Activated CD4-positive, alpha-beta T cell treated with anti-CD3 and anti-CD28 coated beads, Interleukin-2, amount 10 ng/mL, durations not matched to agents 7 days and 5 days (primary cell): ENCODE measurements around the gene TAF5L. TPM values are rescaled to one million over a fixed set of nuclear protein-coding genes. Genes with fewer than 3 reads are reported as not detected.
"Not testable (repeated sequence)": the region's sequence is repeated elsewhere in the genome, so short reads cannot be mapped to it uniquely, and the experiment has no call there.

Experiments
- CTCF ChIA-PET: fragments of 350-600 bp; sonication (Branson Sonifier 250); formaldehyde crosslinking; loops from one replicate; lab custom pipeline; 2021; ENCODE audit warnings: antibody characterized with exemption; lab: Charles Lee
- POLR2A ChIA-PET: fragments of 350-600 bp; sonication (Branson Sonifier 250); formaldehyde crosslinking; loops from one replicate; lab custom pipeline; 2021; ENCODE audit warnings: antibody characterized with exemption; lab: Charles Lee
- DNase-seq: peaks from one replicate; pipeline ENCODE4 v3.0.0-alpha.2; 2020
- H3K27ac Mint-ChIP-seq: one replicate; pipeline ENCODE4 v1.8.0; 2021; ENCODE audit warnings: mild to moderate bottlenecking, moderate library complexity, mixed read lengths
- H3K27me3 Mint-ChIP-seq: one replicate; pipeline ENCODE4 v1.8.0; 2021; ENCODE audit warnings: mixed read lengths
- H3K36me3 Mint-ChIP-seq: one replicate; pipeline ENCODE4 v1.8.0; 2021; ENCODE audit warnings: low read depth, mixed read lengths
- H3K4me1 Mint-ChIP-seq: one replicate; pipeline ENCODE4 v1.8.0; 2021; ENCODE audit warnings: mixed read lengths
- H3K4me3 Mint-ChIP-seq: one replicate; pipeline ENCODE4 v1.8.0; 2021; ENCODE audit warnings: mild to moderate bottlenecking, moderate library complexity, mixed read lengths
- H3K9me3 Mint-ChIP-seq: one replicate; pipeline ENCODE4 v1.8.0; 2021; ENCODE audit warnings: mixed read lengths
- total RNA-seq, 2 experiments: library from RNA; stranded (reverse); gene quantifications; one replicate each; pipeline ENCODE4 v1.2.3, GENCODE V29; 2021

Gene TAF5L
- total RNA-seq, 2 experiments from 2014 or later: 25.7 to 25.9 TPM

DNA sequence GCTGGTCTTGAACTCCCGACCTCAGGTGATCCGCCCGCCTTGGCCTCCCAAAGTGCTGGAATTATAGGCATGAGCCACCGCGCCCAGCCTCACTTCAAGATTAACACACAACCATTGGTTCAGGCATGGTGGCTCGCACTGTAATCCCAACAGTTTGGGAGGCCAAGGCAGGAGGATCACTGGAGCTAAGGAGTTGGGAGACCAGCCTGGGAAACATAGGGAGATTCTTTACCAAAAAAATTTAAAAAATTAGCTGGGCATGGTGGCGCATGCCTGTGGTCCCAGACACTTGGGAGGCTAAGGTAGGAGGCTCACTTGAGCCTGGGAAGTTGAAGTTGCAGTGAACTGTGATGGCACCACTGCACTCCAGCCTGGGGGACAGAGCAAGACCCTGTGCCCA lies 30.0 kb downstream of the TAF5L start:
- H3K4me3 Mint-ChIP-seq, H3K9me3 Mint-ChIP-seq, H3K27me3 Mint-ChIP-seq, CTCF ChIA-PET, H3K27ac Mint-ChIP-seq, H3K4me1 Mint-ChIP-seq, DNase-seq, POLR2A ChIA-PET: not testable (repeated sequence)
- H3K36me3 Mint-ChIP-seq: peaks cover 33% of the 10 kb centered on the region

GRCh38 chr1:229594227-229595008 lies 31.5 kb downstream of the TAF5L start:
- ChIA-PET CTCF (no interaction called here), POLR2A (no interaction called here)
- H3K36me3 Mint-ChIP-seq: peaks cover 25% of the 10 kb centered on the region
- no peaks in the 10 kb centered on the region for H3K27me3 Mint-ChIP-seq
- no peak for DNase-seq
- H3K4me3 Mint-ChIP-seq: no peak overlapping the region
- peaks cover 2% of the 10 kb centered on the region for H3K4me1 Mint-ChIP-seq
- H3K9me3 Mint-ChIP-seq: no peaks in the 10 kb centered on the region
- H3K27ac Mint-ChIP-seq: no peak overlapping the region

- no peak overlapping the region for H3K27ac Mint-ChIP-seq
- no peak overlapping the region for H3K4me3 Mint-ChIP-seq
- H3K36me3 Mint-ChIP-seq: peaks cover 23% of the 10 kb centered on the region
- H3K27me3 Mint-ChIP-seq: no peaks in the 10 kb centered on the region
- H3K9me3 Mint-ChIP-seq: no peaks in the 10 kb centered on the region
- ChIA-PET CTCF (no interaction called here), POLR2A (no interaction called here)
- no peak for DNase-seq
- H3K4me1 Mint-ChIP-seq: peaks cover 2% of the 10 kb centered on the region
Measured at GRCh38 chr1:229593800-229594199, 32.1 kb downstream of the TAF5L start.

GRCh38 chr1:229590119-229590518 lies 35.8 kb downstream of the TAF5L start:
- Mint-ChIP-seq H3K27ac (no peak overlapping the region), H3K4me3 (no peak overlapping the region), H3K27me3 (no peaks in the 10 kb centered on the region), H3K36me3 (peaks cover 16% of the 10 kb centered on the region), H3K9me3 (no peaks in the 10 kb centered on the region), H3K4me1 (no peaks in the 10 kb centered on the region)
- ChIA-PET CTCF (interaction anchor here (0.9 kb wide), 1 partner anchor 25 kb away, joined by 3 read pairs; no protein-coding TSS in a partner anchor), POLR2A (no interaction called here)
- DNase-seq: no peak

- Mint-ChIP-seq H3K27ac (no peak overlapping the region), H3K9me3 (no peaks in the 10 kb centered on the region), H3K36me3 (no peaks in the 10 kb centered on the region), H3K4me1 (no peaks in the 10 kb centered on the region), H3K27me3 (no peaks in the 10 kb centered on the region), H3K4me3 (no peak overlapping the region)
- no peak for DNase-seq
- ChIA-PET CTCF (no interaction called here), POLR2A (no interaction called here)
Measured at GRCh38 chr1:229585338-229585737, 40.6 kb downstream of the TAF5L start.

DNA sequence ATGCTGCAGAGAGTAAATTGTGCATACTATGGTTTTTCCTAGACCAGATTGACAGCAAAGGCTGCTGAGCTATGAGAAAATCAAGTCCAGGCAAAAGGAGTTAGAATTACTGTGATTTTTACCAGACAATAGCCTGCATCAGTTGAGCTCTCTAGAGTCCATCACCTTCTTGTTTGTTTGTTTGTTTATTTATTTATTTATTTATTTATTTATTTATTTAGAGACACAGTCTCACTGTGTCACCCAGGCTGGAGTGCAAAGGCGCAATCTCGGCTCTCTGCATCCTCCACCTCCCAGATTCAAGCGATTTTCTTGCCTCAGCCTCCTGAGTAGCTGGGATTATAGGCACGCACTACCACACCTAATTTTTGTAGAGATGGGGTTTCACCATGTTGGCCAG lies 43.2 kb downstream of the TAF5L start:
- CTCF ChIA-PET: no interaction called here
- H3K9me3 Mint-ChIP-seq: no peaks in the 10 kb centered on the region

GRCh38 chr1:229582011-229582694 lies 43.8 kb downstream of the TAF5L start:
- Mint-ChIP-seq H3K4me1 (peaks cover 3% of the 10 kb centered on the region), H3K27me3 (no peaks in the 10 kb centered on the region), H3K27ac (no peak overlapping the region), H3K36me3 (no peaks in the 10 kb centered on the region), H3K4me3 (no peak overlapping the region), H3K9me3 (no peaks in the 10 kb centered on the region)
- DNase-seq: no peak
- ChIA-PET CTCF (no interaction called here), POLR2A (no interaction called here)

More for the DNA sequence above, 43.2 kb downstream of the TAF5L start:
- no peak overlapping the region for H3K4me3 Mint-ChIP-seq
- POLR2A ChIA-PET: interaction anchor here (0.5 kb wide), 1 partner anchor 90 kb away, joined by 3 read pairs; no protein-coding TSS in a partner anchor
- no peaks in the 10 kb centered on the region for H3K36me3 Mint-ChIP-seq
- no peak for DNase-seq
- H3K27me3 Mint-ChIP-seq: no peaks in the 10 kb centered on the region
- peaks cover 3% of the 10 kb centered on the region for H3K4me1 Mint-ChIP-seq
- no peak overlapping the region for H3K27ac Mint-ChIP-seq

DNA sequence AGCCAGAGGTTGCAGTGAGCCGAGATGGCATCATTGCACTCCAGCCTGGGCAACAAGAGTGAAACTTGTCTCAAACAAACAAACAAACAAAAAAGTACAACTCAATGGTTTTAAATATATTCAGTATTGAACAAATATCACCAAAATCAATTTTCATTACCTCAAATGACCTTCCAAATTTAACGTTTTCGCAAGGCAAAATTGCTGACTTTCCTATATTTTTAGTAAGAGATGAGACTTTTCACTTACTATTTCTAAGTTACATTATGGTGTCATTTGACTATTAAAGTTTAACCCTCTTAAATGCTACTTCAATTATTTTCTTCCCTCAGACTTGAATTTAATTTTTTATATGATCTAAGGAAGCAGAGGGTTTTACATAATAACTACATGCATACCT lies 44.4 kb downstream of the TAF5L start:
- Mint-ChIP-seq H3K4me3 (no peak overlapping the region), H3K9me3 (no peaks in the 10 kb centered on the region), H3K4me1 (peaks cover 3% of the 10 kb centered on the region), H3K27ac (no peak overlapping the region), H3K27me3 (no peaks in the 10 kb centered on the region), H3K36me3 (no peaks in the 10 kb centered on the region)
- no peak for DNase-seq
- ChIA-PET CTCF (no interaction called here), POLR2A (no interaction called here)

DNA sequence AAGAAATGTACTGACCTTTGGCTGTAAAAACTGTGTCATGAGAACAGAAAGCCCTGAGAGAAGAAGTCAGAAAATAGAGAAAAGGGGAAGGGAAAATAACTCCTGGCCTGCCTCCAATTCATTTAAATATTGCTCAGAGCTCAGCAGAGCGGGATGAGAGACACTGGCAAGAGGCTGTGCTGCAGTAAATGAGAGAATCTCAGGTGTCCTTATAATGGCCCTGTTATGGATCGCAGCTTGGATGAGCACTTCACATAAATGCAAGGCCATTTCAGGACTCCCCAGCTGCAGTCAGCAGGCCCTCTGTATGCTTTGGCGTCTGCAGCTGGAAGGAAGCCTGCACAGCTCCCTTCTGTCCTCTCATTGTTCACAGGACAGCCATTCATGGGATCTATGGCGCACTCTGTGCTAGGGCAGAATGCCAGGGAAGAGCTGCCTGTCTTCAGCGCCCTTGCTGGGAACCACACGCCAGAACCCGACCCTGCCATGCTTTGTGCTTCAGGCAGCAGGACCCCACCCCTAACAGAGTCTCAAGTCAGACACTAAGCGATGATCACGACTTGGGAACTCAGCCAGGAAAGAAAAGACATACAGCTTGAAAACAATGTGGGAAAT lies 46.8 kb downstream of the TAF5L start:
- no peak overlapping the region for H3K27ac Mint-ChIP-seq
- CTCF ChIA-PET: interaction anchor here (1.4 to 1.6 kb wide), 3 partner anchors 8 to 15 kb away, joined by 3 to 4 read pairs (median 3); no protein-coding TSS in a partner anchor
- peaks cover 3% of the 10 kb centered on the region for H3K4me1 Mint-ChIP-seq
- no peaks in the 10 kb centered on the region for H3K9me3 Mint-ChIP-seq
- DNase-seq: no peak
- POLR2A ChIA-PET: no interaction called here
- no peaks in the 10 kb centered on the region for H3K36me3 Mint-ChIP-seq
- H3K4me3 Mint-ChIP-seq: no peak overlapping the region
- H3K27me3 Mint-ChIP-seq: no peaks in the 10 kb centered on the region

GRCh38 chr1:229578168-229579058 lies 47.5 kb downstream of the TAF5L start:
- Mint-ChIP-seq H3K27ac (no peak overlapping the region), H3K27me3 (no peaks in the 10 kb centered on the region), H3K9me3 (no peaks in the 10 kb centered on the region), H3K36me3 (no peaks in the 10 kb centered on the region), H3K4me3 (no peak overlapping the region), H3K4me1 (peaks cover 3% of the 10 kb centered on the region)
- no peak for DNase-seq
- ChIA-PET CTCF (interaction anchor here (1.4 to 1.6 kb wide), 2 partner anchors 8 to 14 kb away, joined by 3 read pairs; no protein-coding TSS in a partner anchor), POLR2A (no interaction called here)

GRCh38 chr1:229574679-229575442 lies 51.1 kb downstream of the TAF5L start:
- no peaks in the 10 kb centered on the region for H3K36me3 Mint-ChIP-seq
- H3K27ac Mint-ChIP-seq: no peak overlapping the region
- H3K27me3 Mint-ChIP-seq: no peaks in the 10 kb centered on the region
- DNase-seq: no peak
- no peak overlapping the region for H3K4me3 Mint-ChIP-seq
- H3K4me1 Mint-ChIP-seq: peaks cover 3% of the 10 kb centered on the region
- CTCF ChIA-PET: no interaction called here
- H3K9me3 Mint-ChIP-seq: no peaks in the 10 kb centered on the region
- POLR2A ChIA-PET: no interaction called here

DNA sequence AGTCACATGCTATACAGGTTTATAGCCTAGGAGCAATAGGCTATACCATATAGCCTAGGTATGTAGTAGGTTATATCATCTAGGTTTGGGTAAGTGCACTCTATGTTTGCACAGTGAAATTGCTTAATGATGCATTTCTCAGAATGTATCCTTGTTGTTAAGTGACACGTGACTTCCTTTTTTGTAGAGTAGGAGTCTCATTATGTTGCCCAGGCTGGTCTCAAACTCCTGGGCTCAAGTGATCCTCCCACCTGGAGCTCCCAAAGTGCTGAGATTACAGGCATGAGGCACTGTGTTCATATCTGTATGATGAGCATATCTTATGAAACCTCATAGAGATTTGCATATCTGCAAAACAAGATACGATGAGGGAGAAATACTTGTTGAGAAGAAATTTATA lies 53.6 kb downstream of the TAF5L start:
- no peak for DNase-seq
- Mint-ChIP-seq H3K27me3 (peaks cover 2% of the 10 kb centered on the region), H3K4me3 (no peak overlapping the region), H3K27ac (no peak overlapping the region), H3K4me1 (no peaks in the 10 kb centered on the region), H3K9me3 (no peaks in the 10 kb centered on the region), H3K36me3 (no peaks in the 10 kb centered on the region)
- ChIA-PET CTCF (no interaction called here), POLR2A (no interaction called here)
